GM12801 (cell line): ENCODE measurements around the gene EDC3.

Experiments
- CTCF ChIP-seq: IDR thresholded peaks from one replicate; pipeline ENCODE4 v1.5.1; 2011; ENCODE audit warnings: control low read depth; ENCODE audit not compliant: insufficient read length; ENCODE audit errors: extremely low read depth

The EDC3 gene

GRCh38 chr15:74626336-74626735, 69.5 kb downstream of the EDC3 start:
- no peak for TF ChIP-seq CTCF

- no peak for TF ChIP-seq CTCF
Measured at GRCh38 chr15:74625693-74626092, 70.1 kb downstream of the EDC3 start.

GRCh38 chr15:74624020-74624602, 71.7 kb downstream of the EDC3 start:
- TF ChIP-seq CTCF: no peak

DNA sequence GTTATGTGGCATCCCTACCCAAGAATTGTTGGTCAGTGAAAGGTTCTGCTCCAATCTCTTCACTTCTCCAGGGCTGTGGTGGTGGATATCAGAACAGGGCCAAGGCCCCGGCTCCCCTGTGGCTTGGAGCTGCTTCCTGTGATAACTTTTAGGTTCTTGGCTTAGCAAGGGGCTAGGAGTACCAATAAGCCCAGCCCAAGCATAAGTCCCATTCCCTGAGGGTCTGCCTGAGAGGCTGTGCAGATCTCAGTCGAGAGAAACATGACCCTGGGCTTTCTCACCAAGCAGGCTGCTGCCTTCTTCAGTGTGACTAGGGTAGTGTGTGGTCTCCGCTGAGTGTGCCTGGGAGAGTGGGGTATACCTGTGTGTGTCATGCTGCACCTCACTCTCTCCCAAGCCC, 73.1 kb downstream of the EDC3 start:
- TF ChIP-seq CTCF: no peak

DNA sequence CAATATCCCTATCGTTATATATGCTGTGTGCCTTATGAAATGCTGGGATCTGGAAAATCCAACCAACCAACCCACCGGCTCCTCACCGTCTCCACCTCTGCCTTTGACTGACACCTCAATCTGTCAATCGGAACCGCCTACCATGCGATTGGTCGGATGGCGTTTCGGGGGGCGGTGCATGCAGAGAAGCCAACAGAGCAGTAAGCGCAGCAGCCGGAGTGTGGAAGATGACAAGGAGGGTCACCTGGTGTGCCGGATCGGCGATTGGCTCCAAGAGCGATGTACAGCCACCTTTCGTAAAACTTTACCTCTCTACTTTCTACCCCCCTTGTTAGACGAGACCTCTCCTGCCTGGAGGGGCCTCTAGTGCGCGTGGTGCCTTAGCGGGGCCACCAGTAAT, 73.9 kb downstream of the EDC3 start:
- TF ChIP-seq CTCF: no peak

DNA sequence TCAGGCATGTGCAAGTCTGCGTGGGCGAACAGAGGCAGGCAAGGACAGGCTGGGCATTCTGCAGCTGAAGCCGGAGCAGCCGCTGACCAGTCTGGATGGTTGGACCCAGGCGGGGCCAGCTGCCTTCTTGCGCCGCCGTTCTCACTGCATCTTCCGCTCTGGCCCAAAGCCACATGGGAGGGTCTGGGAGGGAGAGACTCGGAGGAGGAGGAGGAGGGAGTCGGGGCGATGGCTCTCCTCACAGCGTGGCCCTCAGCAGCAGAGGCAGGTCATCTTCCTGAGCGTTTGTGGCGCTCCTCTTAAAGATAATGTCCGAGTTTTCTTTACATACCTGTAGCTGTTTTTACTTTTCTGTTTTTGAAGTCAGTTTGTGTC, 74.3 kb downstream of the EDC3 start:
- no peak for TF ChIP-seq CTCF

DNA sequence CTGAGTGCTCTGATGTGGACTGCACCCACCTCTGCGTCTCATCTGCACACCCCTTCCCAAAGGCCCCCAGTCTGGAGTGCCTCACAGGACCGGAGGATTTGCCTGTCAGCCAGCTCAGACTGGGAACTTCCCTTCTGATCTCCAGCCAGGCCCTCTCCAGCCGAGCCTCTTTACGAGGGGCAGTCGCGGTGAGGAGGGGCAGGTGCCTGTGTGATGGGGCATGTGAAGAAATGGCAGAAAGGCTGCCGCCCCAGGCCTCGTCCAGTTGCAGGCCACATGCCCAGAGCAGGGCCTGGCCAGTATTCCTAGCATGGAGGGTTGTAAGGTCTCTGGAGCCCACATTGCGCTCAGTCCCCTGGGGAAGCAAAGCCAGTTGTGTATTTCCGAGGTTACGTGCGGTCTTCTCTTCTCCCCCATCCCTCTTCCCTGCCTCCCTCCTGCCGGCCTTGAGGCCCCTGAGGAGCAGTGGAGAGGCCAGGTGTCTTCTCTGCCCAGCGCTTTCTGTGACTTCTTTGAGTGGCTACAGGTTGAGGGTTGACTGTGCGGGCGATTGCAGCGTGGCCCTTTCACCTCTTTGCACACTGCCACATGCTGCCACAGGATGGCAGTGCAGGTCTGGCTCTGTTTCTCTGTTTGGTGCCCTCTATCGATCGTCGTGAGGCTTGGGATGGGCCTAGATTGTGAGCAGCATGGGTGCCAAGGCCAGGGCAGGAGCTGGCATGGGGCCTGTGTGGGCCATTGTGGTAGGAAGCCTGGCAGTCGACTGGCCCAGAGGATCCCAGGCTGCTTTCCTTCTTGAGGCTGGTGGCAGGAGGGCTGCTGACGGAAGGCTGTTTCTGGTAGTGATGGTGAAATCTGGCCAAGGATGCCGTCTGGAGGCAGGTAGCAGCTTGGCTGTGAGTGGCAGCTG, 74.9 kb downstream of the EDC3 start:
- TF ChIP-seq CTCF: peak; percentile 76
